PC-3 (cell line): ENCODE data around the gene GPX3. TPM values are rescaled to one million over a fixed set of nuclear protein-coding genes. Genes with fewer than 3 reads are reported as not detected.

Experiments used
- ATAC-seq: fragments of 200-7000 bp; cut with Tn5 transposase; 2 replicates; pipeline ENCODE4 v1.9.1; 2020; ENCODE audit warnings: mild to moderate bottlenecking, moderate library complexity
- BruUV-seq: library from RNA; stranded (reverse); fragments of 400-500 nt; replicated peaks from 2 replicates; lab custom pipeline; 2021; lab: Mats Ljungman, UMichigan
- CTCF ChIA-PET: fragments of 300-600 bp; sonication (Branson Sonifier 250); formaldehyde crosslinking; loops from one replicate; lab custom pipeline; 2022; ENCODE audit warnings: antibody characterized with exemption; lab: Charles Lee
- POLR2A ChIA-PET: fragments of 300-600 bp; sonication (Branson Sonifier 250); formaldehyde crosslinking; loops from one replicate; lab custom pipeline; 2022; ENCODE audit warnings: antibody characterized with exemption; ENCODE audit not compliant: unreplicated experiment; lab: Charles Lee
- DNase-seq: peaks from one replicate; pipeline ENCODE4 v3.0.0-alpha.2; 2015
- H2AFZ ChIP-seq: fragments of 300-600 bp; sonication (generic); 2 replicates; pipeline ENCODE4 v1.6.0; 2016; ENCODE audit warnings: antibody characterized with exemption, low read length
- H3F3A ChIP-seq: fragments of 300-600 bp; sonication (generic); one replicate; pipeline ENCODE4 v1.6.0; 2017; ENCODE audit warnings: antibody characterized with exemption, low read length, control low read depth, mild to moderate bottlenecking; ENCODE audit not compliant: unreplicated experiment
- H3K27ac ChIP-seq: fragments of 300-600 bp; sonication (generic); 2 replicates; pipeline ENCODE4 v1.5.1; 2016; ENCODE audit warnings: mild to moderate bottlenecking, low read length
- H3K27me3 ChIP-seq: fragments of 300-600 bp; sonication (generic); 2 replicates; pipeline ENCODE4 v1.6.1; 2016; ENCODE audit warnings: low read length, mixed read lengths
- H3K36me3 ChIP-seq: fragments of 300-600 bp; sonication (generic); 2 replicates; pipeline ENCODE4 v1.6.1; 2016; ENCODE audit warnings: low read depth, mixed run types, low read length, mixed read lengths
- H3K4me1 ChIP-seq: fragments of 300-600 bp; sonication (generic); 2 replicates; pipeline ENCODE4 v1.5.1; 2016; ENCODE audit warnings: low read length; ENCODE audit not compliant: insufficient read depth
- H3K4me2 ChIP-seq: fragments of 300-600 bp; sonication (generic); 2 replicates; pipeline ENCODE4 v1.6.0; 2016; ENCODE audit warnings: low read length
- H3K4me3 ChIP-seq: fragments of 300-600 bp; sonication (generic); 2 replicates; pipeline ENCODE4 v1.5.1; 2016; ENCODE audit warnings: mild to moderate bottlenecking, low read length, mixed read lengths
- H3K79me2 ChIP-seq: fragments of 300-600 bp; sonication (generic); 2 replicates; pipeline ENCODE4 v1.6.1; 2017; ENCODE audit warnings: low read length, mixed read lengths
- H3K9ac ChIP-seq: fragments of 300-600 bp; sonication (generic); 2 replicates; pipeline ENCODE4 v1.6.0; 2016; ENCODE audit warnings: mild to moderate bottlenecking, low read length
- H3K9me2 ChIP-seq: fragments of 300-600 bp; sonication (generic); replicated peaks from 2 replicates; pipeline ENCODE4 v1.6.1; 2016; ENCODE audit warnings: mixed run types, low read length, mixed read lengths
- H3K9me3 ChIP-seq: fragments of 300-600 bp; sonication (generic); 2 replicates; pipeline ENCODE4 v1.6.1; 2016; ENCODE audit warnings: low read length, mixed read lengths
- H4K20me1 ChIP-seq: fragments of 300-600 bp; sonication (generic); 2 replicates; pipeline ENCODE4 v1.6.1; 2016; ENCODE audit warnings: low read length, mixed read lengths
- EZH2 ChIP-seq: fragments of 300-600 bp; sonication (generic); IDR thresholded peaks from one replicate; pipeline ENCODE4 v1.6.1; 2017; ENCODE audit warnings: antibody characterized with exemption, mild to moderate bottlenecking, low read length; ENCODE audit not compliant: unreplicated experiment
- EZH2phosphoT487 ChIP-seq: fragments of 300-600 bp; sonication (generic); IDR thresholded peaks from 2 replicates; pipeline ENCODE4 v1.6.1; 2018; ENCODE audit warnings: mild to moderate bottlenecking, antibody characterized with exemption, low read length, borderline replicate concordance
- intact Hi-C: fragments of 100-400 bp; cut with micrococcal nuclease; formaldehyde crosslinking; loops from 2 replicates; pipeline ENCODE4 v1.9.0; 2023
- total RNA-seq: library from RNA; depleted of rRNA; stranded (reverse); fragments of >200 nt; gene quantifications from 2 replicates; pipeline ENCODE4 v1.2.3, GENCODE V29; 2014
- TF ChIP-seq, protein P1 (sequence below): fragments of 300-600 bp; sonication (generic); conservative IDR thresholded peaks from 2 replicates; pipeline ENCODE4 v1.5.1; 2017; ENCODE audit warnings: antibody characterized with exemption, low read depth, mild to moderate bottlenecking, low read length

GPX3 gene
- total RNA-seq, 1 experiment from 2014 or later, result not detected

DNA sequence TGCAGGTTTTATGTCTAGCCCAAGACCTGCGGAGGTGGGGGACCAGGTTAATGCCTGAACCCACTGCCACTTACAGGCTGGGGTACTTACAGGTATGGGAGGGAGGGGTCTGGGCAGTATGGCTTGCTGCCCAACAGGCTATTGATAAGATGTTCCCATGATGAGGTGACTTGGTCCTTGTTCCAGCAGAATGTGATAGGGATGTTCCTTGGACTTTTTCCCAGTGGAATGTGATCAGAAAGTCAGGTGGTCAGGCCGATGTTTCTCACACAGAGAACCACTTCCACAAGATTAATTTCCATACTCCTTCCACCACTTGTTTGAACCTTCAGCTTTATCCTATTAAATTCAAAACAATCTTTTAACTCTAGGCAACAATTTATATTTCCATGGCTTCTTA lies 27.0 kb upstream of the GPX3 start:
- ATAC-seq (no peak), DNase-seq (no peak)
- H3F3A ChIP-seq, result no peaks in the 10 kb centered on the region
- H3K27ac ChIP-seq, result no peak overlapping the region
- no TSS peak for BruUV-seq
- H4K20me1 ChIP-seq, result no peaks in the 10 kb centered on the region
- H2AFZ ChIP-seq, result no peak overlapping the region
- no peak overlapping the region for H3K9ac ChIP-seq
- CTCF ChIA-PET, result interaction anchor here (0.6 kb wide), 2 partner anchors 9 to 41 kb away, joined by 3 to 4 read pairs; no protein-coding TSS in a partner anchor
- POLR2A ChIA-PET, result no interaction called here
- intact Hi-C loops, result no loop called here
- H3K27me3 ChIP-seq, result no peaks in the 10 kb centered on the region
- no peaks in the 10 kb centered on the region for H3K36me3 ChIP-seq
- no peaks in the 10 kb centered on the region for H3K79me2 ChIP-seq
- no peak overlapping the region for H3K4me3 ChIP-seq
- no peak overlapping the region for H3K4me2 ChIP-seq
- H3K9me3 ChIP-seq, result no peaks in the 10 kb centered on the region
- no peaks in the 10 kb centered on the region for H3K9me2 ChIP-seq
- no peaks in the 10 kb centered on the region for H3K4me1 ChIP-seq
- TF ChIP-seq EZH2phosphoT487 (no peak), EZH2 (no peak)
- TF ChIP-seq, protein P1, sequence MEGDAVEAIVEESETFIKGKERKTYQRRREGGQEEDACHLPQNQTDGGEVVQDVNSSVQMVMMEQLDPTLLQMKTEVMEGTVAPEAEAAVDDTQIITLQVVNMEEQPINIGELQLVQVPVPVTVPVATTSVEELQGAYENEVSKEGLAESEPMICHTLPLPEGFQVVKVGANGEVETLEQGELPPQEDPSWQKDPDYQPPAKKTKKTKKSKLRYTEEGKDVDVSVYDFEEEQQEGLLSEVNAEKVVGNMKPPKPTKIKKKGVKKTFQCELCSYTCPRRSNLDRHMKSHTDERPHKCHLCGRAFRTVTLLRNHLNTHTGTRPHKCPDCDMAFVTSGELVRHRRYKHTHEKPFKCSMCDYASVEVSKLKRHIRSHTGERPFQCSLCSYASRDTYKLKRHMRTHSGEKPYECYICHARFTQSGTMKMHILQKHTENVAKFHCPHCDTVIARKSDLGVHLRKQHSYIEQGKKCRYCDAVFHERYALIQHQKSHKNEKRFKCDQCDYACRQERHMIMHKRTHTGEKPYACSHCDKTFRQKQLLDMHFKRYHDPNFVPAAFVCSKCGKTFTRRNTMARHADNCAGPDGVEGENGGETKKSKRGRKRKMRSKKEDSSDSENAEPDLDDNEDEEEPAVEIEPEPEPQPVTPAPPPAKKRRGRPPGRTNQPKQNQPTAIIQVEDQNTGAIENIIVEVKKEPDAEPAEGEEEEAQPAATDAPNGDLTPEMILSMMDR, result no peak

DNA sequence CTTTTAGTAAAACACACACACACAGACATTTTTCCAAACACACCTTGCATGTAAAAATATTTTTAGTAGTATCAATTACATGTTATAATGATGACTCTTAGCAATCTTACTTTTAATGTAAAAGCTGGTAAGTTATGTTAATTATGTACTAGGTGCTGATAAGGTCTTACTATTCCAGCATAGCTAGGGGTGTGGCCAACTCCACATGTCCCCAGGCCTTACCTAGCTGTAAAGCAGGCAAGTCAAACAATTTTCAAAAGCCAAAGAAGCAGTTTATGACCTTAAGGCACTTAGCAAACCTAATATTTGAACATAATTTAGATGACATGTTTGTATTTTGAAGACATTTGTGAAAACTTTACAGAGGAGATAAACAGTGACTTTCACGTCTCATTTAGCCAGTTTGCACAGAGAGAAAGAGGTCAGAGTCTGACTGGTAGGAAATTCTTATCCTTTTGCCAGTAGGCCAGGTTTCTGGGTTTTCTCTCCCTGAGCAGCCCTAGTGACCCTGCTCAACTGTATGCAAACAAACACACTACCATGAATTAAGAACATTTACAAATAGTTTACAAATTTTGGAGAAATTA lies 26.5 kb upstream of the GPX3 start:
- ATAC-seq (no peak), DNase-seq (no peak)
- H3K9me2 ChIP-seq, result no peaks in the 10 kb centered on the region
- H3K9me3 ChIP-seq, result no peaks in the 10 kb centered on the region
- CTCF ChIA-PET, result interaction anchor here (0.6 kb wide), 2 partner anchors 9 to 41 kb away, joined by 3 to 4 read pairs; no protein-coding TSS in a partner anchor
- H2AFZ ChIP-seq, result no peak overlapping the region
- no peaks in the 10 kb centered on the region for H3K27me3 ChIP-seq
- no peak overlapping the region for H3K4me3 ChIP-seq
- BruUV-seq, result no TSS peak
- no peaks in the 10 kb centered on the region for H3K79me2 ChIP-seq
- no peak overlapping the region for H3K4me2 ChIP-seq
- TF ChIP-seq, protein P1, result no peak
- TF ChIP-seq EZH2phosphoT487 (no peak), EZH2 (no peak)
- H3F3A ChIP-seq, result no peaks in the 10 kb centered on the region
- no peak overlapping the region for H3K27ac ChIP-seq
- no peak overlapping the region for H3K9ac ChIP-seq
- no peaks in the 10 kb centered on the region for H3K4me1 ChIP-seq
- intact Hi-C loops, result no loop called here
- POLR2A ChIA-PET, result no interaction called here
- no peaks in the 10 kb centered on the region for H3K36me3 ChIP-seq
- no peaks in the 10 kb centered on the region for H4K20me1 ChIP-seq

DNA sequence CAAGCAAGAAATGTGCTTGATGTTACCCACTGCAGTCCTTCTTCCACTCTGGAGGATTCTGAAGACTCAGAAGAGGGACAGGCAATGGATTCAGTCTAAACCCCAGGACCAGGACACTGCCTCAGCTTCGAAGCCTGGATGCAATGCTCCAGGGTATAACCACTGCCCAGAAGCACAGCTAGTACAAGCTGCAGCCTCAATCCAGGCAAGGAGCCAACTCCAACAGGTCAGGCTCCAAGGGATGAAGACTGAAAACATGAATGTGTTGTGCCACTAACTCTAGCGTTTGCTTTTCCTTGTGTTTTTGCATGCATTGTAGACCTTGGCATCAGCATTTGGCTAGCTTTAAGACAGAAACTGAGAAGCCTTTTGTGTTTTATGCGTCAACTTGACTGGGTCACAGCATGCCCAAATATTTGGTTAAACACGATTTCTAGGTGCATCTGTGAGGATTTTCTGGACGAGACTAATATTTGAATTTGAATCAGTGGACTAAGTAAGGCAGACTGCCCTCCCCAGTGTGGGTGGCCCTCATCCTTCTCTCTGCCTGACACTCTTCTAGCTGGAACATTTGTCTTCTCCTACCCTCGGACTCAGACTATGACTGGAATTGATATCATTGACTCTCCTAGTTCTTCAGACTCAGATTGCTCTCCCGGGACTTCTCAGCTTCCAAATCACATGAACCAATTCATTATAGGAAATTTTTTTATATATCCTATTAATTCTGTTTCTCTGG lies 20.5 kb upstream of the GPX3 start:
- Histone ChIP-seq H3K9me3 (no peaks in the 10 kb centered on the region), H3K4me2 (no peak overlapping the region), H3K36me3 (no peaks in the 10 kb centered on the region), H3K9ac (no peak overlapping the region), H3F3A (no peaks in the 10 kb centered on the region), H2AFZ (no peak overlapping the region), H3K79me2 (no peaks in the 10 kb centered on the region), H4K20me1 (no peaks in the 10 kb centered on the region), H3K27me3 (no peaks in the 10 kb centered on the region), H3K9me2 (no peaks in the 10 kb centered on the region), H3K27ac (no peak overlapping the region), H3K4me3 (no peak overlapping the region), H3K4me1 (no peaks in the 10 kb centered on the region)
- ATAC-seq, result peak; percentile 46
- BruUV-seq, result no TSS peak
- DNase-seq, result no peak
- TF ChIP-seq, protein P1, result no peak
- no peak for TF ChIP-seq EZH2
- TF ChIP-seq EZH2phosphoT487, result no peak
- ChIA-PET CTCF (no interaction called here), POLR2A (no interaction called here)
- intact Hi-C loops, result no loop called here
